HG03196 (cell line): ENCODE measurements around the gene FAM177B.
A peak's percentile ranks its signal among the peaks of the same experiment; 100 is the strongest.
"Not testable (repeated sequence)": the region's sequence is repeated elsewhere in the genome, so short reads cannot be mapped to it uniquely, and the experiment has no call there.

Source experiments
- ATAC-seq: cut with Tn5 transposase; IDR thresholded peaks from one replicate; pipeline ENCODE4 v1.9.1; 2021; ENCODE audit not compliant: unreplicated experiment

FAM177B gene

DNA sequence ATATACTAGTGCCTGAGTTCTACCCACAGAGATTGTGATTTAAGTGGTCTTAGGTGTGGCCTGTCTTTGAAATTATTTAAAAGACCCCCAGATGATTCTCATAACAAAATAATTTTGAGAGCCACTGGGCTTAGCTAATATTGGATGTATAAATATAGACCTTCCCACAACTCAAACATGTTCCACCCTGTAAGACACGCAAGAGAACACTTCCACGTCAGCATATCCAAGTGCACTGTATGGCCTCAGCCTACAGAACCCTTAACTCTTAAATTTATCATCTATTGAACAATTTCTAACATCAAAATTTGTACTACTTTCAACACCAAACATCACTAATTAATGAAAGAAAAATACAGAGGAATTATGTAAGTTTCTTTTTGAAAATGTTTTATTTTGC lies 2.5 kb downstream of the FAM177B start:
- ATAC-seq, result no peak

DNA sequence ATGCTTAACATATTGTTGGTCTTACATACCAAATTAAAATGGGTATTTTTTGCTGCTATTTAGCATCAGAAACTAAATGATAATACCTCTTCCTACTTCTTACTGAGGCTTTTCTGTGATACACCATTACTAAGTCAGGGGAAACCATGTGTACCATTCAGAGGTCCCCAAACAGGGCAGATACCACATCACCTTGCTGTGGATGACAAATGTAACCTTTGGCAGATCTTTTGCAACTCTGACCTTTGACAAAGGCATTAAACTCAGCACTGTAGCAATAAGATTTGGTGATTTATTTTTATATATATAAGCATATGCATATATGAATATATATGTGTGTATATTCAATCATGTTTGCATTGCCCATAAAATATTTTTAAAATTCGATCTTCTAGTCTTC lies 2.9 kb downstream of the FAM177B start:
- no peak for ATAC-seq

DNA sequence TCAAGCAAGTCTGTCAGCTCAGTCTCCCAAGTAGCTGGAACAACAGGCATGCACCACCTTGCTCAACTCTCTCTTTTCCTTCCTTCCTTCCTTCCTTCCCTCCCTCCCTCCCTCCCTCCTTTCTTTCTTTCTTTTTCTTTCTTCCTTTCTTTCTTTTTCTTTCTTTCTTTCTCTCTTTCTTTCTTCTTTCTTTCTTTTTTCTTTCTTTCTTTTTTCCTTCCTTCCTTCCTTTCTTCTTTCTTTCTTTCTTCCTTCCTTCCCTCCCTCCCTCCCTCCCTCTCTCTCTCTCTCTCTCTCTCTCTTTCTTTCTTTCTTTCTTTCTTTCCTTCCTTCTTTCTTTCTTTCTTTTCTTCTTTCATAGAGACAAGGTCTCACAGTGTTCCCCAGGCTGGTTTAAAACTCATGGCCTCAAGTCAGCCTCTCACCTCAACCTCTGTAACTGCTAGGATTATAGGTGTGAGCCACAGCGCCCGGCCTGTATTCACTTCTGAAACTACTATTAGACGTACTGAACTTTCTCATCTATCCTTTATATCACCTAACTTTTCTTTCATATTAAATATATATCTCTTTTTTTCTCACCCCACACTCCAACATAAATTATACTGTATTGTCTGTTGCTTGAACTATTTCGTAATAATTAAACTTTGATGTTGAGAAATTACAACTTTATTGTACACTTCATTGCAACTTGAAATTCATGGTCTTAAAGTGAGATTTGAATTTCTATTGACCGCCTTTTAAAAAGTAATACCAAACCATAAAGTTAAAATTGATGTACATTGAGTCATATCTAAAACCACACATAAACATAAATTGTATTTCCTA lies 4.8 kb downstream of the FAM177B start:
- not testable (repeated sequence) for ATAC-seq

DNA sequence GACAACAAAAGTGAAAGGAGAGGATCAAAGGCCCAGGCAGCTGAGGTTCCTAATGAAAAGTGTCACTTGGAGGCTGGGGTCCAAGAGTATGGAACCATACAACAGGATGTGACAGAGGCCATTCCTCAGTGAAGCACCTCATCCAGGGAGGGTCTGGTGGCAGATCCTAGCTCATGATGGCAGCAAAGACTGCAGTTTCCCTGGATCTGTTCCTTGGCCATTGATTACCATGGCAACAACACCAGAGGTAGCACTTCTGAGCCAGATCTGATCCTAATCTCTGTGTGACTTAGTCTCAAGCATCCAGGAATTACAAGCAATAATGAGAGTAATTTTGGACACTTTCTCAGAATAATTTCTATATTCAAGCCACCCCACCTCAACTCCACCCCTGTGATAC lies 12.9 kb downstream of the FAM177B start:
- no peak for ATAC-seq

DNA sequence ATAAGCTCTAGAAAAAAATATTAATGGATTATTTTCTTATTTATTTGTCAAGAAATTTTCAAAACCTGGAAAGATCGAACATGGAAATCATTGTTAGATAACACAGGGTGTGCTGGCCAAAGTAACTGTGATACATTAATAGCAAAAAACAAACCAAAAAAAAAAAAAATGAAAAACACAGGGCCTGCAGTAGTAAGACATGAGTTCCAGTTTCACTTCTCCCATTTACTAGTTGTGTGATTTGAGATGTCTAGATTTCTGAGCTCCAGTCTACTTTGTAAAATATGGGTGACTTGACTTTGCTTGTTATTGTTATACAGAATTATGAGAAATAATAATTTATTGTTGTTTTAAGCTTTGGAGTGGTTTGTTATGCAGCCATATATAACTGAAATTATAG lies 13.6 kb downstream of the FAM177B start:
- peak; percentile 68 for ATAC-seq

DNA sequence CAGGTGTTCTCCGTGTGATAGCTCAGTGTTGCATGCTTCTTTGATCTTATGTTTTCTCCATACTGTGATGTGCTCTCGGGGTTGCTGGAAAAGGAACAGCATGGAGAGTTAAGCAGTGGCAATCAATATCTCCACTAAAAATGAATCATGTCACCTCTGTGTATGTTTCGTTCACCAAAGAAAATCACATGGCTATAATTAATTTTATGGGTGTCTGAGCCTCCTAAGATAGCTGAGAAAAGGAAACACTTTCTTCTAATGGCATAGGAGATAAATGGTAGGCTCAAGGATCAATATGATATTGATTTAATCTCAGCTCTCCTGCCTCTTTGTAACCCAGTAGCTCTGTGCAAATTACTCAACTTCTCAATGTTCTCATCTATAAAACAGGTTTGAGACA lies 14.3 kb downstream of the FAM177B start:
- ATAC-seq, result no peak

DNA sequence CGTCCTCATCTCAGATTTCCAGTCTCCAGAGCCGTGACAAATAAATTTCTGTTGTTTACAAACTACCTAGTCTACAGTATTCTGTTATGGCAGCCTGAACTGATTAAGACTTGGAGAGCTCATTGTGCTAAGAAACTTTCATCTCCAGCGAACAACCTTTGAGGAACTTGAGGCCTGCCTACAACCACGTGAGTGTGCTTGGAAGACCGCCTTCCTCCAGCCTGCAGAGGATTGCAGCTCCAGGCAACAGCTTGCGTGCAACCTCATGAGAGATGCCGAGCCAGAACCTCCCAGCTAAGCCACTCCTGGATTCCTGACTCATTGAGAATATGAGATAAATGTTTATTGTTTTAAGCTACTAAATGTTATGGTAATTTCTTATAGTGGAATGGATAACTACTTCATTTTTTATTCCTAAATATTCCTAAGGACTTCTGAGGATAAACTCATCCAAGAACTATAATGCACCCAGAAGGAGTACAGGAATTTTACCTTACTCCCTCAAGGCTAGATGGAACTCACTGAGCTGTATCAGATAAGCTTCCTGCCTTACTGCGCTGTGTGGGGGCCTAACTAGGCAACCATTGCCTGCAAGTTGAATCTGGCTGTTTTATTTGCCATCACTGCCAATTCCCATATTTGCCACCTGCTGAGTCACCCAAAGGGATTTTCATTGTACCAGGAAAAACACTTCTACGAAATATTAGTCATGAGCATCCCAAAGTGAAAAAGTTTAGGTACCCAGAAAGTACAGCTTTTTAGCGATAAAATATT lies 17.6 kb downstream of the FAM177B start:
- no peak for ATAC-seq

DNA sequence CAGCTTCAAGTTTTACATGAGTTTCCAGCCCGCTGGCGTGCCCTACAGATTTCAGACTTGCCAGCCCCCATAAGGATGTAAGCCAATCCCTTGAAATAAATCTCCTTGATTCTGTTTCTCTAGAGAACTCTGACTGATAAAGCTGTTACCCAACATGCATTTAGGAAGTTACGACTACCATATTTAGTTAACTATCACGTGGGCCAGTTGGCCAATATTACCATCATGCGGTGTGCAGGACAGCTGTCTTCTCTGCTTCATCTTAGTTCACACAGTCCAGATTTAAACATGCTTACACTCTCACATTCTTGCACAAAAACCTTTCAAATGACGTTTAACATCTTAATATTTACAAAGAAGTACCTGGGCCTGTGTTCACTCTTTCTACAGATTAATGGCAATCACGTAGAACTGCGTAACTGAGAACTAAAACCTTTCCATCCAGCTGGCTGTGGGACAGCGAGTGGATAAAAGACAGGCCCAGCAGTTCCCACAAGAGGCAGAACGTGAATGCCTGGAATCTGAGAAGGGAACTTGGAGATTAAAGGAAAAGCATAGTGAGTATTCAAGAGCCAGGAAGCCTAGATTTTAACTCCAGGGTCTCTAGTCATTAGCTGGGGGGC lies 20.8 kb downstream of the FAM177B start:
- no peak for ATAC-seq

DNA sequence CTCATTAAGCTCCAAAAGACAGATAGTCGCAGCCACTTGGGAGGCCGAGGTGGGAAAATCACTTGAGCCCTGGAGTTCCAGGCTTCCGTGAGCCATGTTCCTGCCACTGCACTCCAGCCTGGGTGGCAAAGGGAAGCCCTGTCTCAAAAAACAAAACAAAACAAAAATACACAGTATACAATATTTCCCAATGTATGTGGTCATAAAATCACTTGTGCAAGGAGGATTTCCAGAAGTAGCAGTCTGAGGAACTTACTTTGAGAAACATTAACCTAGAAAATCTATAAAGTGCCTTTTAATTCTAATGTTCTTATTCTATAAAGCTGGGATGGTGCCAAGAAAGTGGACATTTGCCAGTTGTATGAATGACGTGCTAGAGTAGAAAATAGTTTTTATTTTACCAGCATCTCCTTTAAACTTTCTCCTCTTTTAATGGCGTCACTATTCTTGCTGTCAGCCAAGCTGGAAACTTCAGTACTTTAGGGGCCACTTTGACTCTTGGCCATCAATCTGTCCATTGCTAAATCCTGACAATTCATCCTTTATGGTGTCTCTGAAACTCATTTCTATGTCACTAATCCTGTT lies 22.5 kb downstream of the FAM177B start:
- ATAC-seq, result no peak

DNA sequence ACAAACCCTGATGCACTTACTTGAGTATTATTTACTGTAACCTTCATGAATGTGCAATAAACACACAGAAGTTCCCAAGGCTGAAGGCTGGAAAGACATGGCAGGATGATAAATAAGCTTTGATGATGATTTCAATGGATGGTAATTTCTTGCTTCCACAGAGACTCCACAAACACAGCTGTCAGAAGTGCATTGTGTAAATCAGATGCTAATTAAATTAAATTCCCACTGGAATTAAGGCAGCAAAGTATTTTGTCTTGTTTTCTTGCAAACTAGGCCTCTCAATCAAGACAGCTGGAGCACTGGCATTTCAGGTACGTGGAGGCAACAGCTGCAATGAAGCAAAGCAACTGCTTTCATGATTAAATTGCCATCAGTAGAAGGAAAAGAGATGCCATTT lies 24.1 kb downstream of the FAM177B start:
- no peak for ATAC-seq

DNA sequence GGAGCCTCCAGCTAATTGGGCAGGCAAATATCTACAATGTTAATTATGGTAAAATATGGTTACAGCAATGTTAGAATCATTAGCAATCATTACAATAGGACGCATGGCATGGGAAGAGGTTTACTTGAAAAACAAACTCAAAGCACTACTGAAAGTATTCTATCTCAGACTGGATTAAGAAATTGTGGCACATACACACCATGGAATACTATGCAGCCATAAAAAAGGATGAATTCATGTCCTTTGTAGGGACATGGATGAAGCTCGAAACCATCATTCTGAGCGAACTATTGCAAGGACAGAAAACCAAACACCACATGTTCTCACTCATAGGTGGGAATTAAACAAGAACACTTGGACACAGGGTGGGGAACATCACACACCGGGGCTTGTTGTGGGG lies 25.2 kb downstream of the FAM177B start:
- not testable (repeated sequence) for ATAC-seq

DNA sequence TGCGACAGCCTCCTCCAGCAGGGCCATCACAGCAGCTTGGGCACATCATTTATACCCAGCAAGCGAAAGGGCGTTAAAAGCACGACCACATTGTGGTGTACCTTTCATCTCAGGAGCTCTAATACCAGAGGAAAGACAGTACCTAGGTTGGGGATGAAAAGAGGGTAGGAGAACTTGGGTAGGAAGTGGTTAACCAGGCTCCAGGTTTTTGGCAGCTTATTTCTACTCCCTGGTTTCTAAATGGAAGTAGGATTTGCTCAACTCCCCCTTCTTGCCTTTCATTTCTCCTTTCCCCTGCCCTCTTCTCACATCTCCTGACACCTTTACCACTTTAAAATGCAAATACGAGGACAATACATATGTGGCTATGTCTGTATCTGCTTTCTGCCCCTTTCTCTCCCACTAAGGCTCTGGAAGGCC lies 30.2 kb downstream of the FAM177B start:
- no peak for ATAC-seq

DNA sequence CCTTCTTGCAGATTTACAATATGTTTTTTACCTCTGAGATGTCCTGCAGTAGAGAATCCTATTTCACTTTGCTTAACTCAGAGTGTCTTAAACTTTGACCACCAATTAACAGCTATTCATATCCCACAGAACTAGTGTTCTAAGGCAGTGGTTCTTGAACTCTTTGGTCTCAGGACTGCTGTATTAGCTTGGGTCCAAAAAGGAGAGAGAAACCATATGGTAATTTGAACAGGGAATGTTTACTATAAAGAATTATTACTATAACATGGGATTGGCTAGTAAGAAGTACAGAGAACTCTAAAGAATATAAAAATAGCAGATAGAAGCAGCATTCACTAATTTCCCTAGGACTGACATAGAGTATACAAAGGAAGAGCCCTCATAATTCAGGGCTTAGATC lies 31.6 kb downstream of the FAM177B start:
- ATAC-seq, result no peak

DNA sequence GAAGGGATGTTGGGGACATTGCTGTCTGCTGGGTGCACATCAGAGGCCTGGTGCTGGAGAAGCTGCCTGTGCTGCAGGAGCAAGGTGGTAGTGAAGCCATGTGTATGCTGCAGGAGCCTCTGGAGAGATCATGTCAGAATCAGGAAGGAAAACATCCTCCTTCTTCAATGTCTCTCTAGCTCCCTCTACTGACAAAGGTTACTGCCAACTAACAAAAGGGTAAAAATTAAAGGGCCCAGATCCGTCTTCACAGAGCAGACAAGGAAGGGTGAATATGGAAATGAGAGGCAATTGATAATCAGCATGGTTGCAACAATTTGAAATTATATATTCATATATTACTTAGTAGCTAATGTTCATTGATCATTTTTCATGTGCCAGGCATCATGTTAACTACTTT lies 32.2 kb downstream of the FAM177B start:
- no peak for ATAC-seq

DNA sequence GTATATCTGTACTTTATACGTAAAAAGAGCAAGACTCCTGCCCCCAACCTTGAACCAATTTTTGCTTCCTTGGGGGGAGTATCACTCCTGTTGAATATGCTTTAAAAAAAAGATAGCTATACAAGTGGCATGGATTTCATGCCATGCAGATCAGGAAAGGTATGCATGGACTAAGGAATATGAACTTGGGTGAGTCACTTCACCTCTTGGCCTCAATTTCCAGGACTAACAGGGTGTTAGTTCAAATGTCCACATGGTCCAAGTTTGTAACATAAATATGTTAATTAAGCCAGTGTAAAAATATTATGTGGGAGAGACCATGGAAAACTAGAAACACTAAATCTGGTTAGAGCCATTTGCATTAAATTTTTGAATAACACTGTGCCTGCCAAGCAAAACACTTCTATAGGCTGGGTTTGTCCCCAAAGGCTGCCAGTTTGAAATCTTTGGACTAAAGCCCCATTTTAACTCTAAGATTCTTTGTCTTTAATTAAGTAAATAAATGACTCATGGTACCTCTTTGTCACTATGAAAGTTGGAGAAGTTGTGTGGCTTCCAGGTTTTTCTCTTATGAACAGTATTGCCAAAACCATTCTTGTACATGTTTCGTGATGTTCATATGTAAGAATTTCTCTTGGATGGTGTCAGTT lies 33.1 kb downstream of the FAM177B start:
- no peak for ATAC-seq

DNA sequence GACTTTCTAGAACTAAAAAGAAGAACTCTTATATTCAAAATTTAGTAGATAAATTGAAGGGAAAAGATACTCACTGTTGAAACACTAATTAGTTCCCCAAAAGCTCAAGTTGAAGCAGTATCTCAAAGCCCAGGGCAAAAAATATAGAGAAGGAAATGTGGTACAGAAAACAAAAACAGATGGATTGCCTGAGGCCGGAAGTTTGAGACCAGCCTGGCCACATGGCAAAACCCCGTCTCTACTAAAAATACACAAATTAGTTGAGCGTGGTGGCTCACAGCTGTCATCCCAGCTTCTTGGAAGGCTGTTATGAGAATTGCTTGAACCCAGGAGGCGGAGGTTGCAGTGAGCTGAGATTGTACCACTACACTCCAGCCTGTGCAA lies 36.0 kb downstream of the FAM177B start:
- ATAC-seq, result peak; percentile 95

DNA sequence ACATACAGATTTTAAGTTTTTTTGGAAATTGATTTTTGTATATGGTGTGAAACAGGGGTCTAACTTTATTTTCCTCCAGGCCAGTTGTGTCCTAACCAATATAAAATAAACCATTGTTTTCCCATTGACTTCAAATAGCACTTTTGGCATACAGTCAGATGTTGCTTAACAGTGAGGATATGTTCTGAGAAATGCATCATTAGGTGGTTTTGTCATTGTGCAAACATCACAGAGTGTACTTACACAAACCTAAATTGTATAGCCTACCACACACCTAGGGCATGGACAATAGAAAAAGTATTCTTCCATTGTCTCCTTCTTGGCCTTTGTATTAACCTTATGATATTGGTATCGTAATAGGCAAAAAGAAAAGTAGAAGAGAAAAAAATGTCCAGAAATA lies 40.5 kb downstream of the FAM177B start:
- ATAC-seq, result no peak

DNA sequence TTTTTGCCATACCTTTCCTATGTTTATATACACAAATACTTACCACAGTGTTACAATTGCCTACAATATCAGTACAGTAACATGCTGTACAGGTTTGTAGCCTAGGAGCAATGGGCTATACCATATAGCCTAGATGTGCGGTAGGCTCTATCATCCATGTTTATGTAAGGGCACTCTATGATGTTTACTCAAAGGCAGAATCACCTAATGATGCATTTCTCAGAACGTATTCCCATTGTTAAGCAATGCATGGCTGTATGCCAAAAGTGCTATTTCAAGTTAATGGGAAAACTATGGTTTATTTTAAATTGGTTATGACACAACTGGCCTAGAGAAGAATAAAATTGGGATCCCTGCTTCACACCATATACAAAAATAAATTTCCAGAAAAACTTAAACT lies 41.0 kb downstream of the FAM177B start:
- ATAC-seq, result no peak

DNA sequence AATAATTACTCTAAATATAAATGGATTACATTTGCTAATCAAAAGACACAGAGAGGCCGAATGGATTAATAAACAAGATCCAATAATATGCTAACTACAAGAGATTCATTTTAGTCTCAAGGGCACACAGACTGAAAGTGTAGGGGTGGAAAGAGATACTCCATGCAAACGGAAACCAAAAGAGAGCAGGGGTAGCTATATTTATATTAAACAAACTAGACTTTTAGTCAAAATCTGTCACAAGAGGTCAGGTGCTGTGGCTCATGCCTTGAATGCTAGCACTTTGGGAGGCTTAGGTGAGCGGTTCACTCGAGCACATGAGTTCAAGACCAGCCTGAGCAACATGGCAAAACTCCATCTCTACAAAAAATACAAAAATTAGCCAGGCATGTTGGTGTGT lies 44.2 kb downstream of the FAM177B start:
- no peak for ATAC-seq

DNA sequence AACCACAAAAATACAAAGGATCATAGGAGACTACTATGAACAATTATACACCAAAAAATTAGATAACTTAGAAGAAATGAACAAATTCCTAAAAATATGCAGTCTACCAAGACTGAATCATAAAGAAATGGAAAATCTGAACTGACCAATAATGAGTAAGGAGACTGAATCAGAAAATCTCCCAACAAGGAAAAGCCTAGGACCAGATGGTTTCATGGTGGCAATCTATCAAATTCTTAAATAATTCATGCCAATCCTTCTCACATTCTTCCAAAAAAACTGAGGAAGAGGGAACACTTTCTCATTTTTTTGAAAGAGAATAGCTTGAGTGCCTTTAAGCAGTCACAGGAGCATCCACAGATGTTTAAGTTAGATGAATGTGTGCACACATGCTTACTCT lies 46.0 kb downstream of the FAM177B start:
- no peak for ATAC-seq

DNA sequence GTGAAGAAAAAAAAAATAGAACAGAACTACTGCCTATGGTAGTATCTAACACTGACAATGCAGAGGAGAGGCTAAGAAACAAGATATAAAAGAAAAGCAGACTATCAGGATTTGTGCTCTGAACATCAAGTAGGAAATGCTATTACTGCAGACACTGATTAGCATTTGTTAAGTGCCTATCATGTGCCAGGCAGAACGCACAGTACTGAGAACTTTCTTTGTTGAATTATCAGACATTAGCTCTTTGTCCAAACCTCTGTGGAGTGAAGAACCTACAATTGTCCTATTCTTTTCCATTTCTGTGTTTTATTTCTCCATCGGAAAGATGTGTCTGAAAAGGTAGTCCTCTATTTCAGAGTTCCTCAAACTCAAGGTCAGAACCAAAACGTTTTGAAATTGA lies 47.4 kb downstream of the FAM177B start:
- ATAC-seq, result no peak
